Thoracic aorta (tissue), 2 donors: ENCODE results near the gene MT4. TPM values are rescaled to one million over a fixed set of nuclear protein-coding genes. Genes with fewer than 3 reads are reported as not detected.

Experiments
- ATAC-seq: fragments of 150-250 bp; one replicate; pipeline ENCODE4 v1.8.0; 2017; ENCODE audit warnings: low read depth; ENCODE audit not compliant: insufficient number of reproducible peaks, low FRiP score
- DNase-seq: peaks from one replicate; pipeline ENCODE4 v3.0.0-alpha.2; 2020; ENCODE audit warnings: low spot score
- H3K27ac ChIP-seq, 2 donors: fragments of 200-600 bp; sonication (generic); 1 replicate in 1 of 2; 2 replicates in 1 of 2; pipeline ENCODE4 v1.5.1; 2016; ENCODE audit warnings: mild to moderate bottlenecking in 2 of 2, moderate library complexity in 2 of 2
- H3K27me3 ChIP-seq: fragments of 200-600 bp; sonication (generic); replicated peaks from 2 replicates; pipeline ENCODE4 v1.6.0; 2016; ENCODE audit warnings: mild to moderate bottlenecking; ENCODE audit not compliant: insufficient read depth
- H3K36me3 ChIP-seq: fragments of 200-600 bp; sonication (generic); one replicate; pipeline ENCODE4 v1.5.1; 2016
- H3K4me1 ChIP-seq, 2 donors: fragments of 200-600 bp; sonication (generic); 1 replicate in 1 of 2; 2 replicates in 1 of 2; pipeline versions ENCODE4 v1.5.1 to v1.6.0; 2016; ENCODE audit warnings: low read depth in 2 of 2, mild to moderate bottlenecking in 1 of 2; ENCODE audit not compliant: control insufficient read depth in 1 of 2
- H3K4me3 ChIP-seq: fragments of 200-600 bp; sonication (generic); 2 replicates; pipeline ENCODE4 v1.5.1; 2016; ENCODE audit warnings: mild to moderate bottlenecking
- H3K9me3 ChIP-seq: fragments of 200-600 bp; sonication (generic); 2 replicates; pipeline ENCODE4 v1.5.1; 2016
- CTCF ChIP-seq: fragments of 200-600 bp; sonication (generic); IDR thresholded peaks from one replicate; pipeline ENCODE4 v1.5.1; 2019; ENCODE audit warnings: antibody characterized with exemption
- total RNA-seq, 2 donors: library from RNA; depleted of rRNA; stranded (reverse); fragments of >200 nt; gene quantifications; one replicate each; pipeline versions ENCODE4 v1.1.0 to v1.2.3, GENCODE V29; 2016

Gene MT4
- total RNA-seq, 2 donors from 2014 or later: not detected

DNA sequence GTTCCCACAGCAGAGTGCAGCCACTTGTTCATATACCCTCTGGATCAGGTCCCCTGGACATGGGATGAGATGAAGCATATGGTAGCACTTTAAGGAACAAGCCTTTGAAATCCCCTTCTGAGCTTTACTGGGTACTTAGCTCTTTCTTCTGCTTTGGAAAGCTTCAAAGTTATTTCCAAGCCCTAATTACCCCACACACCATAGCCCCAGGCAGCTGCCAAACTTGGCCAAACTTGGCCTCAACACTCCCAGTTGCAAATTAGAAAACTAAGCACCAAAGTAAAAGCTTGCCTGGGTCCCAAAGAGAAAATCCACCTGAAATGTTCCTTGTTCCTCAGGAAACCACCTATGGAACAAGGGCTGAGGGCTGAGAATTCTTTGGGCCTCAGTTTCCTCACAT is 15.7 kb upstream of the MT4 start:
- no peak for TF ChIP-seq CTCF
- H3K27me3 ChIP-seq: no peaks in the 10 kb centered on the region
- no peaks in the 10 kb centered on the region for H3K9me3 ChIP-seq
- H3K27ac ChIP-seq: no peak overlapping the region
- H3K4me3 ChIP-seq: no peak overlapping the region
- DNase-seq (no peak), ATAC-seq (no peak)
- H3K36me3 ChIP-seq: no peaks in the 10 kb centered on the region
- H3K4me1 ChIP-seq: no peaks in the 10 kb centered on the region

DNA sequence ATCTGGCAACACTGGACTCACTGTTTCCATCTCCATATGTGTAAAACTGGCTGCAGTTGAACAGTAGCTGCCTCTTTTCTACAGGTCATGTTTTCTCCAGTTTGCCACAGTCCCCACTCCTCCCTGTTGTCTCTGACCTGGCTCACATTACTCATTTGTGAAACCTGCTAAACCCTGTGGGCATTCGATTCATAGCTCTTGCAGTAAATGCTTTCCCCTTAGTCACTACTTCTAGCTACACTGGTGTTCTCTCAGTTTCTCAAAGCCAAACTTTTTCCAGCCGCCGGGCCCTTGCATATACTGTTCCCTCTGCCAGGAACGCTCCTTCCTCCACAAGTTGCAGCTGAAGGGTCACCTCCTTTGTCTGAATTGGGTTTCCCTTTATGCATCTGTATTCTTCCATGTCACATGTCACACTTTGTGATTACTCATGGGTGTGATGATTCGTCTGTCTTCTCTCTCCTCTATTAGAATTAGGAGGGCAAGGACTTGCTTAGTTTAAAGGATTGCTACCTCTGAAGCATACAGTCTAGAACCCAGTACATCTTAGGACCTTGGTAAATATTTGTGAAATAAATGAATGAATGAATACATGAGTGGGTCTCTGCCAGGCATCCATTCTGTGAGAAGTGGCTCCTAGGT is 15.0 kb upstream of the MT4 start:
- H3K36me3 ChIP-seq: no peaks in the 10 kb centered on the region
- no peak for TF ChIP-seq CTCF
- no peak overlapping the region for H3K4me3 ChIP-seq
- no peaks in the 10 kb centered on the region for H3K9me3 ChIP-seq
- no peak for DNase-seq
- no peaks in the 10 kb centered on the region for H3K4me1 ChIP-seq
- no peak overlapping the region for H3K27ac ChIP-seq
- H3K27me3 ChIP-seq: no peaks in the 10 kb centered on the region
- no peak for ATAC-seq

- no peak for DNase-seq
- H3K27me3 ChIP-seq: no peaks in the 10 kb centered on the region
- no peak for ATAC-seq
- no peak overlapping the region for H3K4me3 ChIP-seq
- no peaks in the 10 kb centered on the region for H3K4me1 ChIP-seq
- H3K27ac ChIP-seq: no peak overlapping the region
- H3K36me3 ChIP-seq: no peaks in the 10 kb centered on the region
- no peaks in the 10 kb centered on the region for H3K9me3 ChIP-seq
- no peak for TF ChIP-seq CTCF
Observed at GRCh38 chr16:56551796-56552738, 12.8 kb upstream of the MT4 start.

GRCh38 chr16:56554441-56554840 is 10.4 kb upstream of the MT4 start:
- no peaks in the 10 kb centered on the region for H3K9me3 ChIP-seq
- H3K4me3 ChIP-seq: no peak overlapping the region
- H3K4me1 ChIP-seq: no peaks in the 10 kb centered on the region
- DNase-seq (no peak), ATAC-seq (no peak)
- no peaks in the 10 kb centered on the region for H3K27me3 ChIP-seq
- no peak overlapping the region for H3K27ac ChIP-seq
- no peak for TF ChIP-seq CTCF
- no peaks in the 10 kb centered on the region for H3K36me3 ChIP-seq

GRCh38 chr16:56558024-56558747 is 6.7 kb upstream of the MT4 start:
- Histone ChIP-seq H3K27me3 (no peaks in the 10 kb centered on the region), H3K27ac (no peak overlapping the region), H3K4me1 (no peaks in the 10 kb centered on the region), H3K9me3 (no peaks in the 10 kb centered on the region), H3K4me3 (no peak overlapping the region), H3K36me3 (no peaks in the 10 kb centered on the region)
- ATAC-seq (no peak), DNase-seq (no peak)
- TF ChIP-seq CTCF: no peak
